HG03159 (cell line): ENCODE data around the gene KRT10.
"Not testable (repeated sequence)": the region's sequence is repeated elsewhere in the genome, so short reads cannot be mapped to it uniquely, and the experiment has no call there.

ENCODE experiments used
- ATAC-seq: cut with Tn5 transposase; IDR thresholded peaks from one replicate; pipeline ENCODE4 v1.9.1; 2021; ENCODE audit warnings: mild to moderate bottlenecking, moderate library complexity; ENCODE audit not compliant: unreplicated experiment

KRT10 gene

GRCh38 chr17:40822132-40822812 is at the start of gene KRT10:
KRT10 (minus strand) TSS chr17:40822614; CDS start chr17:40822585, 29 bp downstream.
- ATAC-seq = no peak

- no peak for ATAC-seq
These were observed 48.9 kb upstream of the KRT10 start for GRCh38 chr17:40871316-40871715.

- no peak for ATAC-seq
These were observed 47.7 kb upstream of the KRT10 start for GRCh38 chr17:40870136-40870535.

GRCh38 chr17:40866838-40867237 is 44.4 kb upstream of the KRT10 start, which contains the start of gene KRT12:
KRT12 (minus strand) TSS chr17:40867223; CDS start chr17:40867186, 37 bp downstream.
- no peak for ATAC-seq

- ATAC-seq = no peak
These were observed 42.4 kb upstream of the KRT10 start for GRCh38 chr17:40864661-40865390.

- ATAC-seq = no peak
These were observed 40.7 kb upstream of the KRT10 start for GRCh38 chr17:40862985-40863733.

GRCh38 chr17:40859536-40859935 is 37.1 kb upstream of the KRT10 start:
- ATAC-seq = no peak

GRCh38 chr17:40858667-40859066 is 36.3 kb upstream of the KRT10 start:
- ATAC-seq = not testable (repeated sequence)

- no peak for ATAC-seq
These were observed 35.1 kb upstream of the KRT10 start for GRCh38 chr17:40857535-40857934.

- ATAC-seq = no peak
These were observed 31.9 kb upstream of the KRT10 start for GRCh38 chr17:40854175-40854814.

- ATAC-seq = no peak
These were observed 29.9 kb upstream of the KRT10 start for GRCh38 chr17:40852364-40852763.

- no peak for ATAC-seq
These were observed 28.0 kb upstream of the KRT10 start for GRCh38 chr17:40850293-40850972.

- no peak for ATAC-seq
These were observed 27.3 kb upstream of the KRT10 start for GRCh38 chr17:40849723-40850122.

- ATAC-seq = no peak
These were observed 26.3 kb upstream of the KRT10 start for GRCh38 chr17:40848583-40849235.

- no peak for ATAC-seq
These were observed 24.2 kb upstream of the KRT10 start for GRCh38 chr17:40846515-40847144.

GRCh38 chr17:40844671-40845107 is 22.3 kb upstream of the KRT10 start:
- ATAC-seq = no peak

GRCh38 chr17:40843242-40843641 is 20.8 kb upstream of the KRT10 start:
- ATAC-seq = no peak

- ATAC-seq = no peak
These were observed 18.8 kb upstream of the KRT10 start for GRCh38 chr17:40841246-40841645.

GRCh38 chr17:40839194-40839593 is 16.8 kb upstream of the KRT10 start:
- ATAC-seq = no peak
